GM23248 (cell line): ENCODE measurements around the gene NCAN.

ENCODE experiments used
- EZH2 ChIP-seq: fragments of 200-600 bp; sonication (generic); IDR thresholded peaks from 2 replicates; pipeline ENCODE4 v1.6.1; 2018; ENCODE audit warnings: antibody characterized with exemption, mild to moderate bottlenecking; ENCODE audit not compliant: insufficient read depth, poor library complexity, severe bottlenecking
- EZH2phosphoT487 ChIP-seq: fragments of 200-600 bp; sonication (generic); IDR thresholded peaks from 2 replicates; pipeline ENCODE4 v1.6.1; 2018; ENCODE audit warnings: antibody characterized with exemption, moderate library complexity, mild to moderate bottlenecking, low read depth; ENCODE audit not compliant: insufficient read depth

DNA sequence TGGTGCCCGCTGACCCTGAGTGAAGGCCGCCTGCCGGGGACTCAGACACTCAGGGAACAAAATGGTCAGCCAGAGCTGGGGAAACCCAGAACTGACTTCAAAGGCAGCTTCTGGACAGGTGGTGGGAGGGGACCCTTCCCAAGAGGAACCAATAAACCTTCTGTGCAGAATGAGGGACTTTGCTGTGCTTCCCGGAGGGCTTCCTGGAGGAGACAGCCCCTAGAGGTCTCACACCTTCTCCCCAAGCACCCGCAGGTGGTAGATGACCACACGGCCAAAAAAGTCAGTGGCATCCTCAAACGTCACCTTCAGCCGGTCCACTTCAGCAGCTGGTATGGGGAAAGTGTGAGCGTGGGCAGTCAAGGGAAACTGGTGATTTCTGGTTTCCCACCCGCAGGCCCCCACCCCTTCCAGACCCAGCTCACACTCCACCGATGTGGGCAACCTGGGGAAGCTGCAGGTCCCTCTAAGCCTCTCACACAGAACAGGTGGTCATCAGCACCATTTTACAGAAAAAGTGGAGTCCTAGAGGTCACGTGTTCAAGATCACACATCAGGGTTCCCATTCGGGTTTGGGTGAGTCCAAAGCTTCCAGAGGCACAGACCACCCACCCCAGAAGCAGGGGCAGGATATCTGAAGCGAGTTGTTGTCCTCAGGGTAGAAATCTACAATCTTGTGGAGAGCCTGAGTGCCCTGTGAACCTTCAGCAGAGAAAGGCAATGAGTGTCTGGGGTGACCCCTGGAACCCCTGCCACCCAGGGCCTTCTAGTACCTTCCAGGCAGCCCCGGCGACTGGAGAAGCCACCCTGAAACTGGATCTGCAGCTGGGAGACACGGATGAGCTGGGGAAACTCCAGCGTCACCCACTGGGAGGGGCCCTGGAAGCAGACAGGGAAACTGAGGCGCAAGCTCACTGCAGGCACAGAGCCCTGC lies 9.8 kb upstream of the NCAN start:
- TF ChIP-seq EZH2: no peak
- no peak for TF ChIP-seq EZH2phosphoT487
